ENCODE results near the gene SPTSSB.

Gene SPTSSB

DNA sequence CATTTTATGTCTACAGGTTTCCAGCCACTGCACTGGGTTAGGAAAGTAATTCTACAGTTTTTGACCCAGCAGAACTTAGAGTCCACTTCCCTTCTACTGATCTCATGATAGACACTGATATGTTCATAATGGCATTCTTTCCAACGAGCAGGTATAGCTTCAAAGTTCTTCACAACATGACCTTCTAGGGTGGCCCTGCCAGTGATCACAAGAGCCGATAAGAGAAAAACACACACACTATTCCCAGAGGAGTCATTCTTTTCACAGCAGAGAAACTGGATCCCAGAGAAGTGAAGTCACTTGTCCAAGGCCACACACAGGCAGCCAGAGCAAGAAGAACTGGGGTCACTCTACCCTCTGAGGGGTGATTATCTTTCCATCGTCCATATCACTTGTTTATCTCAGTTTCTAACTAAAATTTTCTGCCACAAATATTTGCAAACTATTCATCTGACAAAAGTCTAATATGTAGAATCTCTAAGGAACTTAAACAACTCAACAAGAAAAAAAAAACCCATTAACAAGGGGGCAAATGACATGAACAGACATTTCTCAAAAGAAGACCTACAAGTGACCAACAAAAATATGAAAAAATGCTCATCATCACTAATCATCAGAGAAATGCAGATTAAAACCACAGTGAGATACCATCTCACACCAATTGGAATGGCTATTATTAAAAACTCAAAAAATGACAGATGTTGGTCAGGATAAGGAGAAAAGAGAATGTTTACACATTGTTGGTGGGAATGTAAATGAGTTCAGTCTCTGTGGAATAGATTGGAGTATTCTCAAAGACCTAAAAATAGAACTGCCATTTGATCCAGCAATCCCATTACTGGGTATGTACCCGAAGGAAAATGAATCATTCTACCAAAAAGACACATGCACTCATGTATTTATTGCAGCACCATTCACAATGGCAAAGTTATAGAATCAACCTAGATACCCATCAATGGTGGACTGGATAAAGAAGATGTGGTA lies 31.5 kb downstream of the SPTSSB start:
- no peaks in the 10 kb centered on the region for H3K9me3 Mint-ChIP-seq
- H3K4me3 Mint-ChIP-seq, result no peak overlapping the region
- no peak overlapping the region for H3K27ac Mint-ChIP-seq
- no peaks in the 10 kb centered on the region for H3K36me3 Mint-ChIP-seq
- peaks cover 3 to 6% of the 10 kb centered on the region in 2 donors for H3K4me1 Mint-ChIP-seq
- no peak for DNase-seq
- peaks cover 20 to 22% of the 10 kb centered on the region in 2 donors for H3K27me3 Mint-ChIP-seq
- ATAC-seq (replicated peaks), result no peak

DNA sequence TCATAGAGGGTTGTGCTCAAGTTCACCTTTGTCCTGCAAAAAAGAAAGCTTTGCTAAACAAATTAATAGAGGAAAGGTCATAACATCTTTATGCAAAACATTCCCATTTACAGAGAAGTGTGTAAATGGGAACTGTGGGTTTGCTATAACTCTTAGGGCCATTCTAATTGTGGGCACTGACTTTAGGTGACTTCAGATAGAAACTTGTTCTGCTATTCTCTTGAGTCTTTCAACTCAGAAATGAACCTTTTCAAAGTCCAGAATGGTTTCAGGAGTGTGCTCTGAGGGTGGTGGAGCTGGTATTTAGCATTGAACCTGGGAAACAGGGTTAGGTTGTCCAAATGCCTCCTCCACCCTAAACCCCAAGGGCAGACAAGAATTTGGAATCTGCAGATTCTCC lies 34.0 kb downstream of the SPTSSB start:
- ATAC-seq (replicated peaks) (peak; percentile 19 to 47), DNase-seq (no peak)
- Mint-ChIP-seq H3K4me3 (no peak overlapping the region), H3K27ac (no peak overlapping the region), H3K9me3 (no peaks in the 10 kb centered on the region), H3K36me3 (no peaks in the 10 kb centered on the region), H3K27me3 (peaks cover 18 to 24% of the 10 kb centered on the region in 2 donors), H3K4me1 (peaks cover 3 to 6% of the 10 kb centered on the region in 2 donors)

DNA sequence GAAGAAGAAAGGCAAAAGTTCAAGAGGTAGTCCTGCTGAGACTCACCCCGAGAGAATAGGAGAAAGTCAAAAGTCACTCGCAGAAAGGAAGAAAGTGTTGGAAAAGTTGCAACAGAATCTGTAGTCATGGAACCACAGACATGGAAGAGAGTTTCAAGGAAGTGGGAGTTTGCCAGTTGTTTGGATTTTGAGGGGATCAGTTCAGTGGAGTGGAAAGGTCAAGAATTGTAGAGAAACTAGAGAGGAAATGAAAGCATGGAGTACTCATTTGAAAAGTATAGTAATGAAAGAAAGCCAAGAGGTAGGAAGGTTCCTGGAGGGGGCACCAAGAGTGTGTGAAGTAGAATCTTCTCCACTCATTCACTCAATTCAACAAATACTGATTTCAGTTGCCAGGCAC lies 34.7 kb downstream of the SPTSSB start:
- H3K4me1 Mint-ChIP-seq, result peaks cover 3 to 6% of the 10 kb centered on the region in 2 donors
- no peak overlapping the region for H3K27ac Mint-ChIP-seq
- no peaks in the 10 kb centered on the region for H3K36me3 Mint-ChIP-seq
- H3K9me3 Mint-ChIP-seq, result no peaks in the 10 kb centered on the region
- peak; percentile 50 to 75 for ATAC-seq (replicated peaks)
- peaks cover 17 to 20% of the 10 kb centered on the region in 2 donors for H3K27me3 Mint-ChIP-seq
- no peak for DNase-seq
- no peak overlapping the region for H3K4me3 Mint-ChIP-seq

DNA sequence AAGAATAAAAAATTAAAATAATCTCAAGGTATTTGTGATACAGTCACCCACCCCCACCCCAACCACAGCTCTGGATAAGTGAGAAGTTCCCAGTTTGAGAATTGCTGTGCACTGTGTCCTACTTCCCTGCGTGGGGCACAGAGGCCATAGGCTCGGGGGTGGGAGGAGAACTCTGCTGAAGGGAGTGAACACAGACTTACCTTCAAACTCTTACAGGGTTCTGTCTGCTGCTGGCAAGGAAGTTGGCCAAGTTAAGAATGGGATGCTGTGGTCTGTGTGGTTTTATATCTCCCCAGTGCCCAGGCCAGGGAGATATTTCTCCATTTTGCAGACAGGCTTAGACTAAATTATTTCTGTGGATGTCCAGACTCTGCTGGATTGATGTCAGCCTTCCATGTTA lies 37.6 kb downstream of the SPTSSB start:
- DNase-seq (no peak), ATAC-seq (replicated peaks) (peak in 1 of 2 donors; percentile 14)
- H3K27ac Mint-ChIP-seq, result no peak overlapping the region
- H3K27me3 Mint-ChIP-seq, result peaks cover 19 to 23% of the 10 kb centered on the region in 2 donors
- H3K9me3 Mint-ChIP-seq, result no peaks in the 10 kb centered on the region
- H3K4me3 Mint-ChIP-seq, result no peak overlapping the region
- no peaks in the 10 kb centered on the region for H3K36me3 Mint-ChIP-seq
- H3K4me1 Mint-ChIP-seq, result peaks cover 3 to 6% of the 10 kb centered on the region in 2 donors

DNA sequence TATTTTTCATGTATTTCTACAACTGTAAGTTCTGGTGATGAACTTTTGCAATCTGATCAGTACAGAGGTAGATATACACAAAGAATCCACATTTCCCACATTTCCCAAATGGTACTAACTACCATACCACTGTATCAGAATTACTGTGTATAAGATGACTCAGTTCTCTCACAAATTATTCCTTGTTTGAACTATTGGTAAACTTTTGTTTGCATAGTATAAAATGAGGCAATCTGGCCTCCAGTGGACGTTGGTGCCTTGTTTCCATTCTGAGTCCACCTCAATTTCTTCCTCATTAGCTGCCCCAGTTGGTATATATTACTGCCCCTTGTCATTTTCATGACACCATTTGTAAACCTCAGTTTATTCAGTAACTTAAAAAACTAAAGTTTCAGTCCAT lies 38.5 kb downstream of the SPTSSB start:
- Mint-ChIP-seq H3K4me3 (no peak overlapping the region), H3K36me3 (no peaks in the 10 kb centered on the region), H3K27me3 (peaks cover 19 to 23% of the 10 kb centered on the region in 2 donors), H3K27ac (no peak overlapping the region), H3K9me3 (no peaks in the 10 kb centered on the region), H3K4me1 (peaks cover 3 to 6% of the 10 kb centered on the region in 2 donors)
- no peak for DNase-seq
- no peak for ATAC-seq (replicated peaks)

DNA sequence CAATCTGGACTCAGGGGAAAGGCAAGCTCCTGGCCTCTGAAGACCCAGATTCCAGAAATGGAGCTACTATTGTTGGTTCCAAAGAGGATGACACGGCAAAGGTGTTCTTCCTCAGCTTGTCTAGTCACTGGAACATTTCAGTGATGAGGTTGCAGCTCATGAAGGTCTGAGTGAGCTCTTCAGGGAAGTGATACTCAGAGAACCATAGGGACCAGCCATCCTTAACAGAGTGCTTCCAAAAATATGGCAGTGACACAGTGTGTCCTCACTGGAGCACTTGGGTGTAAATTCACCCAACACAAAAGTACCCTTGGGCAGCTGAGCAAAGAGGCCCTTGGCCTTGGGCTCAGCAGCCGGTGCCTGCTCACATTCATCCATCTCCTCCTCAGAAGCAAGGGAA lies 46.3 kb downstream of the SPTSSB start:
- H3K9me3 Mint-ChIP-seq, result peaks cover 13 to 14% of the 10 kb centered on the region in 2 donors
- no peak overlapping the region for H3K4me3 Mint-ChIP-seq
- no peaks in the 10 kb centered on the region for H3K4me1 Mint-ChIP-seq
- H3K27me3 Mint-ChIP-seq, result peaks cover 11 to 32% of the 10 kb centered on the region in 2 donors
- H3K36me3 Mint-ChIP-seq, result peaks cover 0 to 2% of the 10 kb centered on the region in 2 donors
- no peak overlapping the region for H3K27ac Mint-ChIP-seq
- DNase-seq (no peak), ATAC-seq (replicated peaks) (peak; percentile 29 to 44)

DNA sequence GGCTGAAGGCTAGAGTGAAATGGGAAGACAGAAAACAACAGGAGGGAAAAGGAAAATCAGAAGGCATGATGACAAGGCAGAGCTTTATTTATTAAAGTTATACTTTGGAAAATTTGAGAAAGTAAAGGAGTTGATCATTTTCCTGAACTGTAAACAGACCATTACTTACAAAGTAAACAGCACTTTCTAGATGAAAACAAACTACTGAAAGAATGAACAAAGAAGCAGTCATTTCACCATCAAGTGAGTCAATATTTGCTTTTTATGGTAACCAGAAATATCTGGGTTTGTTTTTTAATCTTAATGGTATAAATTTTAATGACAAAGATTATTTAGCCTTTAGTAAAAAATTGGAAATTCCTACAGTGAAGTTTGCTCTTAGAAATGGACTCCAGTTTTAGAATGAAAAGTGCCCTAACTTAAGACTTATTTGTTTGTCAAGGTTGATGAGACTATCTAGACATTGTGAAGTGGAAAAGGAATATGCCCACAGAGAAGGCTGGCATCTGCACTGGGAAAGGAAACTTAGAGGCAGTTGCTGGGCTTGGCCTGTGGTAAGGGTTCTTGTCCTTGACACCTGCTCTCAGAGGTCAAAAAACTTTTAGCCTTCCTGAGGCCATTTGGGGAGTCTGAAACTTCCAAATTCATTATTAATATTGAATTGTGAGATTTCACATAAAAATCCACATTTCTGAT lies 47.2 kb downstream of the SPTSSB start:
- Mint-ChIP-seq H3K36me3 (peaks cover 0 to 3% of the 10 kb centered on the region in 2 donors), H3K4me1 (no peaks in the 10 kb centered on the region), H3K4me3 (no peak overlapping the region), H3K27ac (no peak overlapping the region), H3K9me3 (peaks cover 17% of the 10 kb centered on the region in 2 donors), H3K27me3 (peaks cover 13 to 27% of the 10 kb centered on the region in 2 donors)
- ATAC-seq (replicated peaks) (no peak), DNase-seq (no peak)

DNA sequence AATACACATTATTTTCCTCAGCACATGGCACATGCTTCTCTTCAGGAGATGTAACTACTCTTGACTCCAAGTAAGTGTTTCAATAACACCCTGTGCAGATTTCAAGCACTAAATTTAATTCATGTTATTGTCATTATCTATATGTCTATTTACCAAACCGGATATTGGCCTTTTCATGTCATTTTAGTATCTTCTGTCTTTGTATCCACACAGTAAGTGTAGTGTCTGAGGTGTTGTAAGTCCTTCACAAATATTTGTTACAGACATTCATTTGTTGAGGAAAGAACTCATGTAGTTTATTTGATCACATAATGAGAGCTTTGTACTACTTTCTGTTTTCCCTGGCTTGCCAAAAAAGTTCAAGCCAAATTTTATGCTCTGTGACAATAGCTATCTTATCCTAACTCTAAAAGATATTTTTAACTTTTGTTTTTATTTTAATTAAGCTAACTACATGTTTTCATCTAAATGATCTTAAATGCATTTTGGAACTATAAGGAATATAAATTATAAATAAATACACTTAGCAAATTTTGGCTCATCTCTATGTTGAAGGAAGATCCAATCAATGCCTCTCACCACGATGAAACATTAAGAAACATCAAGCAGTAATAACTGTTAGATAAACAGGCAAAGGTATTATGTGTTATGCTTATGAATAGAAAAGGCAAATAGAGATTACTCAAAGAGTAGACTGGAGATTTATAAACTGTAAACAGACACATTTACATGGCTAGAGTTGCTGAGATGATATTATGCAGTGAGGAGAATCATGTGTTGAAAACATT lies 48.3 kb downstream of the SPTSSB start:
- Mint-ChIP-seq H3K27ac (no peak overlapping the region), H3K4me3 (no peak overlapping the region), H3K27me3 (peaks cover 10 to 30% of the 10 kb centered on the region in 2 donors), H3K9me3 (peaks cover 17% of the 10 kb centered on the region in 2 donors), H3K4me1 (no peaks in the 10 kb centered on the region), H3K36me3 (peaks cover 0 to 3% of the 10 kb centered on the region in 2 donors)
- ATAC-seq (replicated peaks) (no peak), DNase-seq (no peak)

DNA sequence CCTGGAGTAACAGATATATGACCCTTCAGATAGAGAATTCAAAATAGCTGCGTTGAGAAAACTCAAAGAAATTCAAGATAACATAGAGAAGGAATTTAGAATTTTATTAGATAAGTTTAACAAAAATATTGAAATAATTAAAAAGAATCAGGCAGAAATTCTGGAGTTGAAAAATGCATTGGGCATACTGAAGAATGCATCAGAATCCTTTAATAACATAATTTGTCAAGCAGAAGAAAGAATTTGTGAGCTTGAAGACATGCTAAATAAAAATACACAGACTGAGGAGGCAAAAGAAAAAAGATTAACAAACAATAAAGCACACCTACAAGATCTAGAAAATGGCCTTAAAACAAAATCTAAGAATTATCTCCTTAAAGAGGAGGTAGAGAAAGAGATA lies 50.5 kb downstream of the SPTSSB start:
- H3K4me1 Mint-ChIP-seq, result no peaks in the 10 kb centered on the region
- H3K4me3 Mint-ChIP-seq, result no peak overlapping the region
- peaks cover 0 to 3% of the 10 kb centered on the region in 2 donors for H3K36me3 Mint-ChIP-seq
- DNase-seq, result no peak
- H3K27ac Mint-ChIP-seq, result no peak overlapping the region
- peaks cover 23 to 39% of the 10 kb centered on the region in 2 donors for H3K27me3 Mint-ChIP-seq
- ATAC-seq (replicated peaks), result no peak
- peaks cover 17% of the 10 kb centered on the region in 2 donors for H3K9me3 Mint-ChIP-seq

DNA sequence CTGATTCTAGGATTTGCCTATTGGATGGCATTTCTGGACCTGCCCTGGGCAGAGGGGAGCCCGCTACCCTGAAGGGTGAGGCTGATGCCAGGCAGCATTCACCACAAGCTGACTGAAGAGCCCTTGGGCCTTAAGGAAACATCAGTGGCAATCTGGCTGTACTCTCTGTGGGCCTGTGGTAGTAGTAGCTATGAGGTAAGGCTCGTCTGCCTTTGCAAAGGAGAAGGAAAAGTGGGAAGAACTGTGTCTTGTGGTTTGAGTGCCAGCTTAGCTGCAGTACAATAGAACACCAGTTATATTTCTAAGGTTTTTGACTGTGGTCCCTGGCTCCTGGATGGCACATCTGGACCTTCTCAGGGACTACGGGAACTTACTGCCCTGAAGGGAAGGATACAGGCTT lies 51.5 kb downstream of the SPTSSB start:
- Mint-ChIP-seq H3K27me3 (peaks cover 24 to 44% of the 10 kb centered on the region in 2 donors), H3K4me3 (no peak overlapping the region), H3K27ac (no peak overlapping the region), H3K9me3 (peaks cover 17% of the 10 kb centered on the region in 2 donors), H3K36me3 (peaks cover 0 to 3% of the 10 kb centered on the region in 2 donors), H3K4me1 (no peaks in the 10 kb centered on the region)
- DNase-seq (no peak), ATAC-seq (replicated peaks) (no peak)

DNA sequence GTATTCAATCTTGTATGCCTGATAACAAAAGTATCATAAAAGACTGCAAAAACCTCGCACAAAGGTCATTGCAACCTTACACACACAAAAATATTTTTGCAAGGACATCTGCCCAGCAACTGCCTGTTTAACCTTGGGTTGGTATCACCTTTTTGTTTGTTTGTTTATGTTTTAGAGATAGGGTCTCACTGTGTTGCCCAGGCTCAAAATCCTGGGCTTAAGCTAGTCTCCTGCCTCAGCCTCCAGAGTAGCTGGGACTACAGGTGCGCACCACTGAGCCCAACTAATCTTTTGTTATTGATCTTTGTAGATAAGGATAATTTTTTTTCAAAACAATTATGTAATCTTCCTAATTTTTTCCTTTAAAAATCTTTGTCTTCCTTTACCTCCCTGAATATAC lies 54.2 kb downstream of the SPTSSB start:
- Mint-ChIP-seq H3K27ac (no peak overlapping the region), H3K36me3 (peaks cover 0 to 3% of the 10 kb centered on the region in 2 donors), H3K27me3 (peaks cover 39 to 60% of the 10 kb centered on the region in 2 donors), H3K9me3 (peaks cover 17 to 20% of the 10 kb centered on the region in 2 donors), H3K4me3 (no peak overlapping the region), H3K4me1 (peaks cover 0 to 2% of the 10 kb centered on the region in 2 donors)
- ATAC-seq (replicated peaks) (no peak), DNase-seq (no peak)

DNA sequence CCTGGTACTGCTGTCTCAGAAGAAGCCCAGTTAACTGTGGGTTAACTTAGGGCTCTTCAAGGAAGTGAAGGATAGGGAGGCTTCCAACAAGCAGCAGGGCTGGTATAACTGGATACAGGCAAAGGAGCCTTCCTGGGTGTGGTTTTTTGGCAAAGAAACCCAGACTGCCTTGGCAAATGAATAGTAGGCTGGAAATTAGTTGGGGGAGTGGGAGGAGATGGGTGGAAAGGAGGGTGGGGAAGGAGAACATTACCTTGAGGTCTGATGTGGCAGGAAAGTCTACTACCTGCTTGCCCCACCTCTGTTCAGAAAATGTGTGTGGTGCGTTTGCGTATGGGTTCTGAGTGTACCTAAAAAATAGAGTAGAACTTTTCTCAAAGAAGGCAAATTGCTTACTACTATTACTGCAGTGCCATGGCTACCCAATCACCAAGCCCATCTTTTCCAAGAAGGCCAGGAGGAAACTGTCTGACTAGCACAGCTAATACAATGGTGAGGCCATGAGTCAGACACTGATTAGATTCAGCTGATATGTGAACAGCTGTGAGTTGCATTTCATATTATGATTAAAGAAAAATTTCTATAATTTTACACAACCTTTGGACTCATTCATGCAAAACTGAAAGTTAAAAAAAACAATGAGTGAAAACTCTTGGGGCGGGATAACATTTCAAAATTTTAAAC lies 55.2 kb downstream of the SPTSSB start:
- ATAC-seq (replicated peaks) (no peak), DNase-seq (no peak)
- peaks cover 0 to 6% of the 10 kb centered on the region in 2 donors for H3K36me3 Mint-ChIP-seq
- peaks cover 6% of the 10 kb centered on the region in 2 donors for H3K4me1 Mint-ChIP-seq
- no peak overlapping the region for H3K27ac Mint-ChIP-seq
- peaks cover 14 to 17% of the 10 kb centered on the region in 2 donors for H3K9me3 Mint-ChIP-seq
- H3K4me3 Mint-ChIP-seq, result no peak overlapping the region
- peaks cover 39 to 54% of the 10 kb centered on the region in 2 donors for H3K27me3 Mint-ChIP-seq

DNA sequence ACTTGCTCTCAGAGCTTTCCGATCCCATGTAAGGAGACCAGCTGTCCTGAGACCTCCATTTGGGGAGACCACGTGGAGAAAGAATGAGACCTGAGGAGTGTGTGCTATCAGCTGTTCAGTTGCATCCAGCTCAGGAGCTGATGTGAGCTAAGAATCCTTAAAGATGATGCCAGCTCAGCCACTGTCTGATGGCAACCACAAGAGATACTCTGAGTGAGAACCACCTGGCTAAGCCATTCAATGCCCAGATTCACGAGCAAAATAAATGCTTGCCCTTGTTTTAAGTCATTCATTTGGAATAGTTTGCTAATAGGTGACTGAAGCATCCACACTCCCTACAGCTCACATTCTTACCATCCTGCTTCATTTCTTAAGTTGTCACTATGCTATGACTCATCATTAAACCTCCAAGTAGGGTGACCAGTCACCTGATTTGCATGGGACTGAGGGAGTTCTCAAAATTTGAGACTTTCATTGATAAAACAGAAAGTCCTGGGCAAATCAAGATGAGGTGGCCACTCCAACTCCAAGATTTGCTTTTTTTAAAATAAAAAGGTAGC lies 56.4 kb downstream of the SPTSSB start:
- Mint-ChIP-seq H3K4me1 (peaks cover 14 to 17% of the 10 kb centered on the region in 2 donors), H3K27me3 (peaks cover 32 to 45% of the 10 kb centered on the region in 2 donors), H3K9me3 (peaks cover 9 to 10% of the 10 kb centered on the region in 2 donors), H3K4me3 (no peak overlapping the region), H3K27ac (no peak overlapping the region), H3K36me3 (peaks cover 0 to 3% of the 10 kb centered on the region in 2 donors)
- DNase-seq (no peak), ATAC-seq (replicated peaks) (no peak)

Data from stimulated activated naive B cell treated with anti-CD40 and anti-IgM and Interleukin-4, amounts not matched to agents 10 μg/mL and 1 μg/mL and 100 μg/mL, for 72 hours (primary cell).